ENCODE results near the gene PIWIL1. TPM values are rescaled to one million over a fixed set of nuclear protein-coding genes. Genes with fewer than 3 reads are reported as not detected.

The PIWIL1 gene
- total RNA-seq, 4 donors from 2014 or later, result not detected

- TF ChIP-seq CTCF (IDR thresholded peaks at IDR 0.05; ENCODE audit: low read depth), result no peak
These were observed 20.1 kb downstream of the PIWIL1 start for GRCh38 chr12:130357729-130358330.

- no peak for TF ChIP-seq CTCF (IDR thresholded peaks at IDR 0.05; ENCODE audit: low read depth)
These were observed 24.4 kb downstream of the PIWIL1 start for GRCh38 chr12:130362060-130362459.

- TF ChIP-seq CTCF (IDR thresholded peaks at IDR 0.05; ENCODE audit: low read depth), result no peak
These were observed 26.9 kb downstream of the PIWIL1 start for GRCh38 chr12:130364578-130364977.

GRCh38 chr12:130366159-130366558, 28.5 kb downstream of the PIWIL1 start:
- TF ChIP-seq CTCF (IDR thresholded peaks at IDR 0.05; ENCODE audit: low read depth), result no peak

- no peak for TF ChIP-seq CTCF (IDR thresholded peaks at IDR 0.05; ENCODE audit: low read depth)
These were observed 29.3 kb downstream of the PIWIL1 start for GRCh38 chr12:130367003-130367402.

GRCh38 chr12:130367523-130367922, 29.8 kb downstream of the PIWIL1 start:
- no peak for TF ChIP-seq CTCF (IDR thresholded peaks at IDR 0.05; ENCODE audit: low read depth)

- TF ChIP-seq CTCF (IDR thresholded peaks at IDR 0.05; ENCODE audit: low read depth), result no peak
These were observed 32.1 kb downstream of the PIWIL1 start for GRCh38 chr12:130369816-130370215.
